DMS153 (cell line): ENCODE data around the gene VIPR2.
"Not testable (repeated sequence)": the region's sequence is repeated elsewhere in the genome, so short reads cannot be mapped to it uniquely, and the experiment has no call there.

ENCODE experiments used
- DNase-seq: peaks from one replicate; lab custom pipeline; 2025; lab: John Stamatoyannopoulos, UW

VIPR2 gene

DNA sequence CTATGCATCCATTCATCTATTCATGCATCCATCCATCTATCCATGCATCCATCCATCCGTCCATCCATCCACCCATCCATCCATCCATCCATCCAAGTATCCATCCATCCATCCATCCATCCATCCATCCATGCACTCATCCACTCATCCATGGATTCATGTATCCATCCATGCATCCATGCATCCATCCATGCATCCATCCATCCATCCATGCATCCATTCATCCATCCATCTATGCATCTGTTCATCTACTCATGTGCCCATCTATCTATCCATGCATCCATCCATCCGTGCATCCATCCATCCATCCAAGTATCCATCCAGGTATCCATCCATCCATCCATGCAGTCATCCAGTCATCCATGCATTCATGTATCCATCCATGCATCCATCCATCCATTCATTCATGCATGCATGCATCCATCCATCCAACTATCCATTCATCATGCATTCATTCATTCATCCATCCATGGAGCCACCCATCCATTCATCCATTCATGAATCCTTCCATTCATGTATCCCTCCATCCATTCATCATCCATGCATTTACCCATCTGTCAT is 156.3 kb downstream of the VIPR2 start:
- DNase-seq, result no peak

DNA sequence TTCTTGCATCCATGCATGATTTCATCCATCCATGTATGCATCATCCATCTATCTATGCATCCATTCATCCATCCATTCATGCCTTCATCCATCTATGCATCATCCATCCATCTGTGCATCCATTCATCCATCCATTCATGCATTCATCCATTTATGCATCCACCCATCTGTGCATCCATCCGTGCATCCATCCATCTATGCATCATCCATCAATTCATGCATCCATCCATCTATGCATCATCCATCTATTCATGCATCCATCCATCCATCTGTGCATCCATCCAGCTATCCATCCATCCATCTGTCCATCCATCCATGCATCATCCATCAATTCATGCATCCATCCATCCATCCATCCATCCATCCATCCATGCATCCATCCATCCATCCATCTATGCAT is 157.0 kb downstream of the VIPR2 start:
- DNase-seq, result no peak

DNA sequence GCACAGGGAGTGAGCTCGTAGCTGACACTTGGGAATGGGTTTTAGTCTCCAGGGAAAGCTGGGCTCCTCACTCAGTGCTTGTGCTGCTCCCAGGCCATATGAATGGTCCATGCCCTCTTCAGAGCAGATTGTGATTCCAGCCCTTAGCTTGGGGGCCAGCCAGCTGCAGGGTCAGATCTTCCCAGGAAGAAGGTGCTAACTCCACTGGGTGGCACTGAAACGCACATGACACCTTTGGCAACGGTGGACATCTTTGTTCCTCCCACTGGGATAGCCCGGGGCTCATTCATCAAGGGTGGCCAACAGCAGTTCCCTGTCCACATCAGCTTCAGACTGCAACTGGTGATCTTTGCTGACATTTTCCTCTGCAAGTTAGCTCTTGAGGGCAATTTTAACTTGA is 159.1 kb downstream of the VIPR2 start:
- no peak for DNase-seq

DNA sequence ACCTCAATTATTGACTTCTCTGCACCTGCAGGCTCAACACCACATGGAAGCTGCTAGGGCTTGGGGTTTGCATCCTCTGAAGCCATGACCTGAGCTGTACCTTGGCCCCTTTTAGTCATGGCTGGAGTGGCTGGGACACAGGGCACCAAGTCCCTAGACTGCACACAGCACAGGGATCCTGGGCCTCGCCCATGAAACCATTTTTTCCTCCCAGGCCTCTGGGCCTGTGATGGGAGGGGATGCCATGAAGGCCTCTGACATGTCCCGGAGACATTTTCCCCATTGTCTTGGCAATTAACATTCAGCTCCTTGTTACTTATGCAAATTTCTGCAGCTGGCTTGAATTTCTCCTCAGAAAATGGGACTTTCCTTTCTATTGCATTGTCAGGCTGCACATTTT is 160.7 kb downstream of the VIPR2 start:
- not testable (repeated sequence) for DNase-seq

DNA sequence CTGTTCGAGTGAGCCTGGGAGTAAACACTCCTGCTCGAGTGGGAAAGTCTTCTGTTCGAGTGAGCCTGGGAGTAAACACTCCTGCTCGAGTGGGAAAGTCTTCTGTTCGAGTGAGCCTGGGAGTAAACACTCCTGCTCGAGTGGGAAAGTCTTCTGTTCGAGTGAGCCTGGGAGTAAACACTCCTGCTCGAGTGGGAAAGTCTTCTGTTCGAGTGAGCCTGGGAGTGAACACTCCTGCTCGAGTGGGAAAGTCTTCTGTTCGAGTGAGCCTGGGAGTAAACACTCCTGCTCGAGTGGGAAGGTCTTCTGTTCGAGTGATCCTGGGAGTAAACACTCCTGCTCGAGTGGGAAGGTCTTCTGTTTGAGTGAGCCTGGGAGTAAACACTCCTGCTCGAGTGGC is 162.6 kb downstream of the VIPR2 start:
- not testable (repeated sequence) for DNase-seq

DNA sequence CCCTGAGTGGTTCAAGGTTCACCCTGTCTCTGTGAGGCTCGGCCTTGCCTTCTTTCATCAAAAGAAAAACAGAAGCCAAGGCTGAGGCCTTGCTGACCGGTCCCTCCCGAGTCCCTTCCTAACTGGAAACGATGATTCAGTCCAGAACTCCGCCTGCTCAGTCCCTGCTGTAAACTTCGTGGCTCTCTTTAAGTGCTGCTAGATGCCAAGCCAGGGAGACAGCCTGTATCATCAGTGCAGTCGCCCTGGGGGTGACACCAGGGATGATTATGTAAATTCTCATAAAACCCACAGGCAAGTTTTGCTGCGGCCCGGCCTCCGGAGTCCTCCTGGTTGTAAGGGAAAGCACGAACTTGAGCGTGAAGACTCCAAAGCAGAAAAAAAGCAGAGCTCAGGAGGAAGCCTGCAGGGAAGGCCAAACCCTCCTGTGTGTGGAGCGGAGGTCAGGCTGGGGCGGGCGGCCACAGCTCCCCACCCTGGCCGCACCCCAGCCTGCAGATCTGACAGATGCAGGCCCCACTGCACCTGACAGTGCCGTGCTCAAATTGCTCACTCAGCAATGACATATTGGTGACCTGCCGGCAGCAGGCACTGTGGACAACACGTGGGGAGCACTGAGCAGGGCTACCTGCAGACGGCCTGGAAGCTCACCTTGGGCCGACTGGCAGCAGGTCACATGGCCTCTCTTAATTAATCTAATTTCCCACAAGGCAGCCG is 164.9 kb downstream of the VIPR2 start:
- DNase-seq, result no peak

DNA sequence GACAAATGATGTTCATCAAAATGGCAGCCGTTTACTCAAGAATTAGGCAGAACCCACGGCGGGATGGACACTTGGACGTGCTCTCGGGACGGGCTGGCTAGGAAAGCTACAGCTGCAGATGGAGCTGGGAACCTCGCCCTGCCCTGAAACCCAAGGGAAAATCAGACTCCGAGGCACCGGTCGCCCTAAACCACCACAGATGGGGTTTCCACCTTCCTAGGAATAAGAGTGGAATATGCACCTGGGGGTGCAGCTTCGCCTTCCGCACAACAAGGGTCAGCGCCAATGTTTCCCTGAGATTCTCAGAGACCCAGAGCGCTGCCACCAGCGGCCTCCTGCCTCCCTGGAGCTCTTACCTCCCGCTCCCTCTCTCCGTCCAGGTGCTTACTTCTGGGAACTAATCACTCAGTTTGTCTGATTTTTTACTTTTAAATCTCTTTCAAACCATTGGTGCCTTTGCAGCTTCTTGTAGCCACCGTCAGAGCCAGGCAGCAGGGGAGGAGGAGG is 165.6 kb downstream of the VIPR2 start:
- DNase-seq, result no peak
